Epithelial cell of esophagus (primary cell): Measurements from ENCODE around the gene FUBP1.

Experiments used
- DNase-seq: peaks from one replicate; pipeline ENCODE4 v3.0.0; 2010; ENCODE audit warnings: low read depth
- H3K4me3 ChIP-seq: 2 replicates; pipeline ENCODE4 v1.5.1; 2011; ENCODE audit warnings: mild to moderate bottlenecking, low read length, control low read depth
- CTCF ChIP-seq: IDR thresholded peaks from 2 replicates; pipeline ENCODE4 v1.5.1; 2011; ENCODE audit warnings: low read depth, mild to moderate bottlenecking, low read length, control low read depth, inconsistent platforms; ENCODE audit not compliant: insufficient read depth; ENCODE audit errors: missing control alignments

Gene FUBP1

GRCh38 chr1:77950873-77951272 is 28.0 kb downstream of the FUBP1 start:
- no peak for DNase-seq
- TF ChIP-seq CTCF: no peak
- no peak overlapping the region for H3K4me3 ChIP-seq

GRCh38 chr1:77948841-77949424 is 29.9 kb downstream of the FUBP1 start:
- peak; percentile 32 for DNase-seq

GRCh38 chr1:77945345-77945744 is 33.5 kb downstream of the FUBP1 start:
- no peak for TF ChIP-seq CTCF
- H3K4me3 ChIP-seq: no peak overlapping the region
- DNase-seq: no peak

More at GRCh38 chr1:77948841-77949424, 29.9 kb downstream of the FUBP1 start:
- TF ChIP-seq CTCF: peak; percentile 29
- H3K4me3 ChIP-seq: no peak overlapping the region

GRCh38 chr1:77942400-77943140 is 36.3 kb downstream of the FUBP1 start:
- no peak for TF ChIP-seq CTCF
- no peak overlapping the region for H3K4me3 ChIP-seq
- DNase-seq: no peak

- peak; percentile 52 for DNase-seq
- no peak for TF ChIP-seq CTCF
- no peak overlapping the region for H3K4me3 ChIP-seq
These were observed 37.8 kb downstream of the FUBP1 start for GRCh38 chr1:77940921-77941570.

GRCh38 chr1:77938651-77939050 is 40.2 kb downstream of the FUBP1 start:
- DNase-seq: no peak
- H3K4me3 ChIP-seq: no peak overlapping the region
- no peak for TF ChIP-seq CTCF
